ENCODE data around the gene IRS1.

Gene IRS1

DNA sequence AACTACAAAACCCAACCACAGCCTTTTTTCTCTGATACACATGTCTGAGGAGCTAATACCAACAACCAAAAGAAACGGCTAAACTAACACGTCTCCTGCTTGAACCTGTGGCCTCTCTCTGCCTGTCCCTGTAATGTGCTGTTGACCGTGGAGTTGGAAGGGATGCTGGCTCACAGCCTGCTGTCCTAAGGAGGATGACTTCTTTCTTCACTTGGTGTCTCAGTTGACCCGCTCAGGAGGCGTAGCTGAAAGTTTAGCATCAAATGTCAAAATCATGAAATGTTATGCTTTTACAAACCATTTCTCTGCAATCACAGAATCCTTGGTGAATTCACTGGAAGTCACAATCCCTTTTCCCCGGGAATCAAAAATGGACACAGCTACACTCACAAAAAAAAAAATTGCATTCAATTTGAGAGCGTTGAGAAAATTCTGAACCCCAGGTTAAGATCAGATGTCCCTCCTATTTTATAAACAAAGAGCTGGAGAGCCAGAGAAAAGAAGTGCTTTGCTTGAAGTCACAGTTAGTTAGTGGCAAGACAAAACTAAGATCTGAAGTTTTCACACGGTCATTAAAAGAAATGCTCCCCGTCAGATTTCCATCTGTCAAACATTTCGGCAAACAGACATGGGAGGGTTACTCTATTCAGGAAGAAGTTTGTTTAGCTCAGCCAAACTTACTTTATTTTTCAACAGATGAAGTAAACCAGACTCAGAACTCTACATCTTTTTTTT is 74.3 kb downstream of the IRS1 start:
- no peak for DNase-seq (ENCODE audit: low read depth)

DNA sequence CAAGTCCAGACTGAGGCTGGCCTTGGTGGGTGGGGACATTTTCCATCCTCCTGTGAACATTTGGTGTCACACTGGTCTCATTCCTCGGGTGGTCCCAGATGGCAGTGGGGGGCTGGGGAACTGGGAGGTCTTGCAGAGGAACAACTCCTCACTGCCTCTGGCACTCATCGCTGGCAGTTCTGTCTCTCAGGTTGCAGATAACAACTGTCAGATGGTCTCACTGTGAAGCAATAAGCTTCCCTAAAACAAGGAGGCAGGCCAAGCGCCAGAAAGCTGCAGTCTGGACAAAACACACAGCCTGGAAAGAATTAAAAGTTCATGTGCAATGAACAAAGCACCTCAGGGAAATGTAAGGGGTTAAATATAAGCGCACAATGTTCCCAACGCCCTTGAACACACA is 78.1 kb downstream of the IRS1 start:
- no peak for DNase-seq (ENCODE audit: low read depth)

DNA sequence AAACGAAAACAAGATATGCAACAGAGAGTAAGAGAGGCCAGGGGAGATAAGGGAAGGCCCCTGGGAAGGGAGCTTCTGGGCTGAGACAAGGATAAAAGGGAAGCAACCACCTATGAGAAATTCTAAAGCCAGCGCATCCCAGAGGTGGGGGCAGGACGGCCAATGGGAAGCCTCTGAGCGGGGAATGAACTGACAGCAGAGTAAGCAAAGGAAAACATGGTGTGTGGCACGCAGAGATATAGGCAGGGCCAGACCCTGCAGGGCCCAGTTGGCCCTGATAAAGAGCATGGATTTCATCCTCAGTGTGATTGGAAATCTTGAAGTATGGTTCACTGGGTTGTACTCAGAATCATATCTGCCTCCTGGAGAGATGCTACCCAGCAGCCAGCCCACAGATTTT is 78.7 kb downstream of the IRS1 start:
- no peak for DNase-seq (ENCODE audit: low read depth)

DNA sequence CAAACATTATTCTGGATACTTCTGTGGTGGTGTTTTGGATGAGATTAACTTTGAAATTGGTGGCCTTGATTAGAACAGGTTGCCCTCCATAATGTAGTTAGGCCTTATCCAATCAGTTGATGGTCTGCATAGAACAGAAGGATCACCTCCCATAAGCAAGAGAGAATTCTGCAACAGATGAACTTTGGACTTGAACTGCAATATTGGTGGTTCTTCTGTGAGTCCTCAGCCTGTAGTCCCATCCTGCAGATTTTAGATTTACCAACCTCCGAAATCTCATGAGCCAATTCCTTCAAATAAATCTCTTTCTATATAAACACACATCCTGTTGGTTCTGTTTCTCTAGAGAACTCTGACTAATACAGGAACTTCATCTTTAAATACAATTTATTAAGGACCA is 81.9 kb downstream of the IRS1 start:
- no peak for DNase-seq (ENCODE audit: low read depth)

DNA sequence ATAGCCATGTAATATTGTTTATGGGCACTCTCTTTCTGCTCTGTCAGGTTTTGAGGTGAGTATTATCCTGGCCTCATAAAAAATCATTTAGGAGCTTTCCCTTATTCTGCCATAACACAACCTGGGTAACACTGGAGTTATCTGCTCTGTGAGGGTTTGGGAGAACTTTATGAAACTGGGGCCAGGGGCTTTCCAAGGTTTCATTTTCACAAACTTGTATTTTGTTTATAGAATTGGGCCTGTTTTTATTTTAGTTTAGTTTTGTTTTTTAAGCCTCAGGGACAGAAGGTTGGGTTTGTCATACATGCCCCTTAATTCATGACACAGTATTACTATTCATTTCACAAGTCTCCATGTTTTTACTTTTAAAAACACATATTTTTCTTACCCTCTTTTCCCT is 83.5 kb downstream of the IRS1 start:
- no peak for DNase-seq (ENCODE audit: low read depth)

DNA sequence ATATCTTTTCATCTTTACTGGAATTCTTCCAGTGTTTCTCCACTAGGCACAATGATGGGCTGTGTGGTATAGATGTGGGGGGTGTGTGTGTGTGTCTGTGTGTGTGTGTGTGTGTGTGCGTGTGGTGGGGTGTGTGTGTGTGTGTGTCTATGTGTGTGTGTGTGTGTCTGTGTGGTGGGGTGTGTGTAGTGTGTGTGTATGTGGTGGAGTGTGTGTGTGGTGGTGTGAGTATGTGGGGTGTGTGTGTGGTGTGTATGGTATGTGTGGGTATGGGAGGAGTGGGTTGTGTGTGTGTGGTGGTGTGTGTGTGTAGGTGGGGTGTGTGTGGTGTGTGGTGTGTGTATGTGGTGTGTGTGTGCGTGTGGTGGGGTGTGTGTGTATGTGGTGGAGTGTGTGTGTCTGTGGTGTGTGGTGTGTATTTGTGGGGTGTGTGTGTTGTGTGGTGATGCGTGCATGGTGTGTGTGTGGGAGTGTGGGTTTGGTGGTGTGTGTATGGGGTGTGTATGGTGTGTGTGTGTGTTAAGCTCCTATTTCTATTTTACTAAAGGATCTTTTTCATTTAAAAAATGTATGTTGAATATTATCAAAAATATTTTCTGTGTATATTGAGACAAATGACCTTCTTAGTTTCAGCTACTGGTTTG is 84.2 kb downstream of the IRS1 start:
- DNase-seq (ENCODE audit: low read depth), result no peak

DNA sequence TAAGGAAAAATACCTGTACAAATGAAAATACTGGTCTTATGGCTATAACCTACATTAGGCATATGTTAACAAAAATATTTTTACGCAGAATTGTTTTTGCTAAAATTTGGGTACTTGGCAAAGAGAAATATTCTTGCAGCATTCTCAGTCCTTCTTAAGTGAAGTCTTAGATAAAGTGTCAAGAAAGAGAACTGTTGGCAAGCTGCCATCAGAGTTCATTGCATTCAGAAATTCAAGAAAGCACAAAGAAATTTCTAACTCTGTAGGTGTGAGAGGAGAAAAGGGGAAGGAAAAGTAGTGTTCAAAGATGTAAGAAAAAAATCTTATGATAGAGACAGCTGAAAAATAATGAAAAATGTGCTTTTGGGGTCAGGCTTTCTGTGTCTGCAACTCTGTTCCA is 86.7 kb downstream of the IRS1 start:
- no peak for DNase-seq (ENCODE audit: low read depth)

DNA sequence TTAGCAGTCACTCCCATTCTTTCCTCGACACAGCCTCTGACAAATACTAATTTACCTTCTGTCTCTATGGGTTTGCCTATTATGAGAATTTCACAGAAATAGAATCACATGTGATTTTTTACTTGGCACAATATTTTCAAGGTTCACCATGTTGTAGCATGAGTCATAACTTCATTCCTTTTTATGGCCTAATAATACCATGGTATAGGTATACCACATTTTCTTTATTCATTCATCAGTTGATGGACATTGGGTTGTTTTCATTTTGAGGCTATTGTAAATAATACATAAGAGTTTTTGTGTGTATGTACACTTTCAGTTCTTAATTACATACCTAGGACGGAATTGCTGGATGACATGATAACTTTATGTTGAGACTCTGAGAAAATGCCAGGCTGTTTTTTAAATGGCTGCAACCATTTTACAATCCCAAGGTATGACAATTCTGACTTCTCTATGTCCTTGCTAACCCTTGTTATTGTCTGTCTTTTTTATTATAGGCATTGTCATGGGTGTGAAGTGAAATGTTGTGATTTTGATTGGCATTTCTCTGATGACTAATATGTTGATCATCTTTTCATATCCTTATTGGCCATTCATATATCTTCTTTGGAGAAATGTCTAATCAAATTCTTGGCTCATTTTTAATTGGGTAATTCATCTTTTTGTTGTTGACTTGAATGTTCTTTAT is 87.9 kb downstream of the IRS1 start:
- no peak for DNase-seq (ENCODE audit: low read depth)

DNA sequence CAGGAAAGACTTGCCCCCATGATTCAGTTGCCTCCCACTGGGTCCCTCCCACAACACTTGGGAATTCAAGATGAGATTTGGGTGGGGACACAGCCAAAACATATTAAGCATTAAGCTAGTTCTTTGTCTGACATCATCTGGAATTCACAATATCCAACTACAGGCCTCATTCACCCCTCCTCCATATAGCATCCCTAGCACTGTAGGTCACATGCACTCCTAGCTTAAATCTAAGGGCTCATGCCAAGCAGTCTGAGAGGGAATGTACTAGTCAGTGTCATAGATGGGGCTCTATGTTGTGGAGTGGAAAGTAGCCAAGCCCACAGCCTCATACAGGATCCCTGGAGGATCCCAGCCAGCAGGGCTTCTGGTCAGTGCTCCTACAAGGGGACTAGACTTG is 92.1 kb downstream of the IRS1 start:
- no peak for DNase-seq (ENCODE audit: low read depth)

DNA sequence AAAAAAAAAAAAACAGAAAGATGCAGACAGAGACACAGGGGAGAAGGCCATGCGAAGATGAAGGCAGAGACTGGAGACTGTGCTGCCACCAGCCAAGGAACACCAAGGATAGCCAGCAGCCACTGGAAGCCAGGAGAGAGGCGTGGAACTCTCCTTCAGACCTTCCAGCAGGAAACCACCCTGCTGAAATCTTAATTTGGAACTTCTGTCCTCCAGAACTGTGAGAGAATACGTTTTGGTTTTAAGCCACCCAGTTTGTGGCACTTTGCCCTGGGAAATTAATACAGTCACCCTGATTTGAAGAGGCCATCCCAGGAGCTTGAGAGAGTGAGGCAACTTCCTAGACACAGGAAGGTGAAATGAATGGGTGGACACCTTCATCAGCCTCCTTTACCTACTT is 93.7 kb downstream of the IRS1 start:
- DNase-seq (ENCODE audit: low read depth), result no peak

DNA sequence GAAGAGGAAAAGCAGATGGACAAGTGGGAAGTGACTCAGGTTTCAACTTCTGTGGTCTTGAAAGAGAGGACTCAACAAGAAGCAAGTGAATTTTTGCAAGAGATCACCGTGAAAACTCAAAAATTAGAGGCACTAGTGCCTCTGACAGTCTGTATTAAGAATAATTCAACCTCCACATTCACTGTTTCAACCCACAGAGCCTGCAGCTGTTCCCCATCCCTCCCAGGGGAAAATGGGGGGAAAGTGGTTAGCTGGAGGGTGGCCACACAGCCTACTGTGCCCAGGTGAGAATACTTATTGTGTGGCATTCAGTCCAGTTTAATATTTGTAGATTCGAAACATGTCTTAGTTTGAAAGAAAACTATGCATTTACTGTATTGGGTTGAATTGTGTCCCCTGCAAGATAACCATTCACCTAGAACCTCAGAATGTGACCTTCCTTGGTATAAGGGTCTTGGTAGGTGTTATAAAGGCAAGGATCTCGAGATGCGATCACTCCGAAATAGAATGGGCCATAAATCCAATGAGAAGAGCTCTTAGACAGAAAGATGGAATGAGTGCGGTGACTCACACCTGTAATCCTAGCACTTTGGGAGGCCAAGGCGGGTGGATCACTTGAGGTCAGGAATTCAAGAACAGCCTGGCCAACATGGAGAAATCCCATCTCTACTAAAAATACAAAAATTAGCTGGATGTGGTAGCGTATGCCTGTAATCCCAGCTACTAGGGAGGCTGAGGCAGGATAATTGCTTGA is 94.3 kb downstream of the IRS1 start:
- DNase-seq (ENCODE audit: low read depth), result no peak

DNA sequence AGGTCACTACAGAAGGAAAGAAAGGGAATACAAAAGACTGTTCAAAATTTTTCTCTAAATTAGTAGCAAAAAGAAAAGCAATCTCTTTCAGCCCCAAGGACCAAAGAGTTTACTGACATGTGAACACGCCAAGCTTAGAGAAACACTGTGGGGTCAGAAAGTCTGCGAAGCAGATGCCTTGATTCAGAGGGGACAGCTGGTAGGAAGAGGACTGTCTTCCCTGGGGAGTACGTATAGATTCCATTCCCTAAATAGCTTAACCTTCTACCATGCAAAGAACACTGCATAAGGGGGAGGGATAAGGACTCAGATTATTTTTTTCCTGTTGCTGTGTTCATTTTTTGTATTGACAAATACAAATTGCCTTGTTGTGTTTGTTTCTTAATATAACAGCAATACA is 96.1 kb downstream of the IRS1 start:
- DNase-seq (ENCODE audit: low read depth), result no peak

DNA sequence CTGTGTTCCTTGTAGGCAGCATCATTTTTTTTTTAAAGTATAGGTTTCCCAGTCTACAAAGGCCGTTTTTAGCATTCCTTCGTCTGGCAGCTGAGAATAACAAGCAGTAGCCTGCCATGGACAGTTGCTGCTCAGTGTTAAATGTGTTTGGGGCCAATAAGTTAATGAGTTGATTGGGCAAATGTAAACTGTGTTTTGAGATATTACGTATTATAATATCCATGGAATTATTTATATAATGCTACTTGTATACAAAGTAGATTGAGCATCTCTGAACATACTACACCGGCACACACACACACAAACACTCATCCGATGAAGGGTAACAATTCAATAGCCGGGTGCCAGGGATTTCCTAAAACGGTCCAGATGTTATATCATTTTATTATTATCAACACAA is 97.2 kb downstream of the IRS1 start:
- DNase-seq (ENCODE audit: low read depth), result no peak

DNA sequence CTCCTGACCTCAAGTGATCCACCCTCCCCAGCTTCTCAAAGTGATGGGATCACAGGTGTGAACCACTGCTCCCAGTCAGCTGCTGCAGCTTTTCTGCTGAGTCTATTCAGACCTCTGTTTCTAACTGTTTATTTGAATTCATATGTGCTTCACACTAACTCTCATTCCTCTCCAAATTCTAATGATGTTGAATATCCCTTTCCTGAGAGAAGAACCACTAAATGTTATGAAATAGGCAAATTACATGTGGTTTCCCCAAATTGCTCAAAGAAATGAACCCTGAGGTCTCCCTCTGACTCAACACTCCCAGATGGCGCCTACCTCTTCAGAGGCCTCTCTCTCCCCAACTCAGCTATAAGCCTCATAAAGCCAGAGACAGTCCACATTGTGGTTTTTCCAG is 98.6 kb downstream of the IRS1 start:
- DNase-seq (ENCODE audit: low read depth), result no peak

DNA sequence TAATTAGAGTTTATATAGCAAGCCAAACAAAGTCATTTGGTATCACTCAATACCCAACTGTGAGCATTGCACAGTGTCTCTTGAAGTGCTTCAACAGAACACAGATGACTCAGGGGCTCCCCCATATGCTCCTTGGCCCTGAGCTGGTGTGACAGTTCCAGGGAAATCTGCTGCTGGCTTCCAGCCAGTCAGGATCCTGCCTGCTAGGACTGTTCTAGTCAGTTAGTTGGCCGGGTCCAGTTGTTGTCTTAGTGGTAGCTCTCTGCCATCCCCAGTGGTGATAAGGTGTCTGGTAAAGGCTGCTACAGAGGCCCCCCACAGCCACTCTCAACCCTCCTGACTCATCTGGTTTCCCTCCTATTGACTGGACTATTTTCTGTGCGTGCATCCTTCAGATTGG is 100.3 kb downstream of the IRS1 start:
- no peak for DNase-seq (ENCODE audit: low read depth)

DNA sequence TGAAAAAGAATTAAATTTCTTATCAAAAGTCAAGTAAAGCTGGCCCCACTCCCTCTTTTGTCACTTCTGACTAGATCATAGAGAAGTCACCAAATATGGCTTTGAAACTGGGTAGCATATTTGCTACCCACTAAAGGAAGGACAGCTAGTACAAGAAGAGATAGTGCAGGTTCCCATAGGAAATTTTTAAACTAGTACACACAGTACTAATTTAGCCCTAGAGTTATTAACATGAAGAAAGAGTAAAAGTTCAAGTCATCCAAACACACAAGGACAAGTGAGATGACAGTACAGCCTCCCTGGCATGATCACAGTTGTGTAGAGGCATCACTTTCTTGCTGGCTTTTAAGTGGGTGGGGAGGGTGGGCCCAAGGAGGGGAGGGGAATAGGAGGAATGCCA is 100.9 kb downstream of the IRS1 start:
- no peak for DNase-seq (ENCODE audit: low read depth)

DNA sequence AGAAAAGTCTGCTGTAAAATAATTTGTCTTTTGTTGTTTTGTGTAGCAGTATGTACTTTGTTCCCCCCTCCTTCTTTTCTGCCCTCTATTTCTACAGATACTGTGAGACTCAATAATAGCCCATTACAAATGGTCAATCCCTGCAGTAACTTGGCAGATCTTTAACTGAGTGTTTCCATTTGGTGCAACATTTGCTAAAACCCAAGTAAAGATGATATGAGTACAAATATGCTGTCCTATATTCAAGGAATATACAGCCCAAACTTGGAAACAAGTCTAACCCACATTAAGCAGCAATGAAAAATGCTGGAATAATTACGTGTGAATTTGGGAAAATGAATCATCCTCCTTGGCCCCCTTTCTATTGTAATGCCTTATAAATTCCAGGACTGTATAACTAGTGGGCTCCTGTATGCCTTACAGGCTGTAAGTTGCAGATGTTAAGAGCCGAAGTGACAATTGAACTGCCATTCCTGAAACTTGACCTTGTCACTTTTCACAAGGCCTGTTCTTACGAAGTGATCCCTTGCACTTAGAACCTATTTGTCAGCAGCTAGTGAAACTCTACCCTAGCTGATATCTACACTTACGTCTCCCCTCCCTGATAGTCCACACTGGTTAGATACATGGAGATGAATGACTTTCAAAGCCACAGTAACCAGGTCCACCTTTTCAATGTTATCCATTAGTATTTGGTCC is 104.9 kb downstream of the IRS1 start:
- DNase-seq (ENCODE audit: low read depth), result no peak

DNA sequence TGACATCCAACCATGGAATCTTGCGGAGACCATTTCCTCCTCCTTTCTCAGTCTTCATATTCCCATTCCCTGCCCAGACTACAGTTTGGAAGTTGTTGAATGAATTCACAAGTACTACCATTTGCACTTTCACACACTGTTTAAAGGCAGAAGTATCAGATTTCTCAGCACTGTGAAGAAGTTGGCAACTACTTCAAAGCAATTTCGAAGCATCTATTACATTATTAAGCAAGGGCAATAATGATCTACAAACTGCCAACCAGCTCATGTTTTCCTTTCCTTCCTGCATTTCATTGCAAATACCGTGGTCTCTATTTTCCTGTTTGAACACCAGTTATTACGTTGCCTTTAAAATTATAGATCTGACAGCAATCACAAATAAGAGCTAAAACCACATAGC is 105.5 kb downstream of the IRS1 start:
- DNase-seq (ENCODE audit: low read depth), result no peak

DNA sequence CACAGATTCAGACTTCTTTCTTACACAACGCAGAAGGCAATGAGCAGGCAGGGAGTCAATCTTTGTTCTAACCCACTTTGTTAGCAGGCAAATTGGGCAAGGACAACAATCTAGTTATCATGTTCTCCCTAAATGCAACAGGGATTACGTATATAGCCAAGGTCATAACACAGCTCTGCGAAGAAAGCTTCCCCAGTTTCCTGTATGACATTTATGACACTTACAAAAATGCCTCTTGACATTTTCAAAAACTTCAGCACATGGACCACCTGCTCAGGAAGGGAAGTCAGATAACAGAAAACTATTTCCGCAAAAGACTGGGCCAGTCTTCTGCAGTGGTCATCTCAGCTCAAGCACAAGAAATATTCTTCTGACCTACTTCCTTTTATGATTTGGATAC is 106.1 kb downstream of the IRS1 start:
- no peak for DNase-seq (ENCODE audit: low read depth)

DNA sequence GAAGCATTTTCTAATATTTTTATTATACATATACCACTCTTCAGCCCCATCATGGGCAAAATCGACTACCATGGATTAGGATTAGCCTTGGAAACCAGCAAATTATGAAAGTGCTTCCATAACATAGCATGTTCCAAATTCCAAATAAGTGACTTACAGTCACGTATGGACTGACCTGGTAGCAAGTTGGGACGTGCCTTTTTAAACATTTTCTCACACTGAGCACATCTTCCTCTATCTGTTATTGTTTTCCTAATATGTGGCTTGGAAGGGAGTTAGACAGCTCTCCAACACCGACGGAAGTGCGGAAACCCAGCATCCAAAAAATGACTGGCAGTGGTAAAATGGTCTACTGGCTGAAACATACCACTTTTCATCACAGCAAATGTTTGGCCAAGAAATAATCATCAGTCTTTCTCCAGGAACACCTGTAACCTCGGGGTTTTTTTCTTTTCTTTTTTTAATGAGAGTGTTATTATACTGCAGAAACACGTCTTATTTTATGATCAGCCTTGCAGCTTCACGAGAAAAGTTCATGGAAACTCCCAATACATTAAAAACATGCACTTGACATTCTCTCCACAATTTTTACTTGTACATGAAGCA is 107.0 kb downstream of the IRS1 start:
- DNase-seq (ENCODE audit: low read depth), result no peak

DNA sequence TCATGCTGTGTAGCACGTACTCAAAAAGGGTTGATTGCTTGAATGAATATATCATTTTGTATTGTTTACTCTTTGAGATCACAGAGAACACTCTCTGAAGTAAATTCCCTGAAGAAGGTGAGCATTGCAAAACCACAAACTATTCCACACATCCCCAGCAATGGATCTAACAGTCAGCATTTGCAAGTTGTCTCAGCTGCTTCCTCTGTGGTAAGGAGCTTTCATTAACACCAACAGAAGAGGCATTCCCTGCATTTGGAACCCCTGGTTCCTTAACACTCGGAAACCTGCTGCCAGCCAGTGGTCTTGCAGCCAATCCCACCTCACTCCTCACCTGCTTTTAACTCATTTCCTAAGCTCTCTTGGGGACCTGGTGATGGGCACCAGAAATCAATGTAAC is 108.4 kb downstream of the IRS1 start:
- DNase-seq (ENCODE audit: low read depth), result no peak

Data from activated T-cell treated with anti-CD3 and anti-CD28 coated beads for 48 hours (primary cell).